Measurements from ENCODE around the gene RBM43. TPM values are rescaled to one million over a fixed set of nuclear protein-coding genes. Genes with fewer than 3 reads are reported as not detected.

RBM43 gene
- polyA plus RNA-seq, 2 of the 4 experiments (the other 2 are of a cell fraction): 4.8 to 9.3 TPM

Other genes with a start within 250 kb of the RBM43 start
- 9.7 and 15.4 TPM in 2 replicates for gene NMI, start 27.8 kb upstream of the RBM43 start, polyA plus RNA-seq (2011; rRNA removed)
- 15.9 to 18.0 TPM (median 16.8 TPM) in 3 replicates for gene NMI, start 27.8 kb upstream of the RBM43 start, polyA plus RNA-seq (2017; fragmentation: RNase III; extraction: RNeasy Plus Mini Kit Qiagen cat#74134 plus additional on column Dnase treatment)
- gene TNFAIP6, start 95.7 kb upstream of the RBM43 start, polyA plus RNA-seq (2011; rRNA removed): 3.3 and 4.5 TPM in 2 replicates
- 2.9 to 4.5 TPM (median 4.1 TPM) in 3 replicates for gene TNFAIP6, start 95.7 kb upstream of the RBM43 start, polyA plus RNA-seq (2017; fragmentation: RNase III; extraction: RNeasy Plus Mini Kit Qiagen cat#74134 plus additional on column Dnase treatment)
- 24.7 and 28.7 TPM in 2 replicates for gene RIF1, start 148.0 kb upstream of the RBM43 start, polyA plus RNA-seq (2011; rRNA removed)
- 15.5 to 17.4 TPM (median 16.7 TPM) in 3 replicates for gene RIF1, start 148.0 kb upstream of the RBM43 start, polyA plus RNA-seq (2017; fragmentation: RNase III; extraction: RNeasy Plus Mini Kit Qiagen cat#74134 plus additional on column Dnase treatment)

Measured in A549 (cell line).